HepG2 (cell line): ENCODE data around the gene AUNIP. TPM values are rescaled to one million over a fixed set of nuclear protein-coding genes. Genes with fewer than 3 reads are reported as not detected.

Source experiments
- ATAC-seq: fragments of 200-7000 bp; cut with Tn5 transposase; 3 replicates; pipeline ENCODE4 v1.9.1; 2020; ENCODE audit warnings: mild to moderate bottlenecking, moderate library complexity
- BruUV-seq: library from RNA; stranded (reverse); fragments of 400-500 nt; replicated peaks from 2 replicates; lab custom pipeline; 2021; lab: Mats Ljungman, UMichigan
- CTCF ChIA-PET: fragments of 300-600 bp; formaldehyde crosslinking; extraction: SDS; loops from one replicate; lab custom pipeline; 2021; ENCODE audit warnings: low total read pairs, inconsistent platforms, low intra/inter-chr PET ratio; lab: Yijun Ruan, JAX
- POLR2A ChIA-PET: fragments of 350-600 bp; sonication (Branson Sonifier 250); formaldehyde crosslinking; loops from one replicate; lab custom pipeline; 2020; ENCODE audit warnings: antibody characterized with exemption, inconsistent platforms; lab: Yijun Ruan, JAX
- DNase-seq: peaks from one replicate; pipeline ENCODE4 v3.0.0-alpha.2; 2015; ENCODE audit warnings: low spot score
- FAIRE-seq: peaks from 3 replicates; lab custom pipeline; 2011; peaks lifted over from hg19 to GRCh38; lab: Jason Lieb, UNC
- H2AFZ ChIP-seq: one replicate; pipeline ENCODE4 v1.6.1; 2011; ENCODE audit warnings: low read length, inconsistent platforms
- H3K27ac ChIP-seq: fragments of 300-600 bp; 3 replicates; pipeline ENCODE4 v1.8.0; 2011; ENCODE audit warnings: mixed run types, mild to moderate bottlenecking, mixed read lengths, low read length, inconsistent platforms; ENCODE audit not compliant: insufficient read depth; ENCODE audit errors: extremely low read length
- H3K27me3 ChIP-seq, 2 experiments: fragments of 200-600 bp in 1 of 2; 2 replicates in 1 of 2; 3 replicates in 1 of 2; pipeline versions ENCODE4 v1.6.0 to v1.8.0; 2011; ENCODE audit warnings: low read length in 2 of 2, mild to moderate bottlenecking in 2 of 2, moderate library complexity in 2 of 2, inconsistent platforms in 1 of 2; ENCODE audit not compliant: insufficient read depth in 2 of 2, control insufficient read depth in 1 of 2
- H3K36me3 ChIP-seq, 2 experiments: fragments of 200-600 bp in 1 of 2; replicated peaks in 1 of 2; 2 replicates in 1 of 2; 3 replicates in 1 of 2; pipeline versions ENCODE4 v1.5.1 to v1.8.0; 2011; ENCODE audit warnings: low read length in 2 of 2, inconsistent platforms in 1 of 2; ENCODE audit not compliant: insufficient read depth in 2 of 2, control insufficient read depth in 1 of 2
- H3K4me1 ChIP-seq: 2 replicates; pipeline ENCODE4 v1.5.1; 2012; ENCODE audit warnings: low read length, inconsistent platforms; ENCODE audit not compliant: insufficient read depth
- H3K4me2 ChIP-seq: 2 replicates; pipeline ENCODE4 v1.6.0; 2011; ENCODE audit warnings: low read depth, low read length, inconsistent platforms
- H3K4me3 ChIP-seq, 3 experiments: fragments of 200-600 bp in 1 of 3; sonication (generic), shearing (Covaris generic) in 1 of 3; replicated peaks in 1 of 3; 2 replicates each; pipeline ENCODE4 v1.5.1; 2011 to 2016; ENCODE audit warnings: low read length in 3 of 3, inconsistent platforms in 2 of 3, low read depth in 2 of 3, mild to moderate bottlenecking in 2 of 3, control low read depth in 1 of 3, mixed read lengths in 1 of 3; ENCODE audit not compliant: insufficient read depth in 1 of 3
- H3K79me2 ChIP-seq: one replicate; pipeline ENCODE4 v1.6.1; 2011; ENCODE audit warnings: low read length, inconsistent platforms; ENCODE audit not compliant: insufficient read depth
- H3K9ac ChIP-seq: 2 replicates; pipeline ENCODE4 v1.6.0; 2011; ENCODE audit warnings: mild to moderate bottlenecking, low read depth, low read length, inconsistent platforms; ENCODE audit not compliant: insufficient read depth
- H3K9me3 ChIP-seq: 2 replicates; pipeline ENCODE4 v1.5.1; 2012; ENCODE audit warnings: mild to moderate bottlenecking, low read length
- H4K20me1 ChIP-seq: 2 replicates; pipeline ENCODE4 v1.6.0; 2011; ENCODE audit warnings: inconsistent platforms, mild to moderate bottlenecking, low read length, moderate library complexity; ENCODE audit not compliant: insufficient read depth
- SKI ChIP-seq: fragments of 450-650 bp; IDR thresholded peaks from one replicate; pipeline ENCODE4 v1.6.1; 2018; ENCODE audit warnings: mild to moderate bottlenecking; ENCODE audit not compliant: partially characterized antibody
- ZNF224 ChIP-seq: sonication (generic); formaldehyde crosslinking; IDR thresholded peaks from 2 replicates; pipeline ENCODE4 v1.5.0; 2020; ENCODE audit warnings: mild to moderate bottlenecking, missing genetic modification reagents
- ZNF484 ChIP-seq: sonication (generic); formaldehyde crosslinking; IDR thresholded peaks from 2 replicates; pipeline ENCODE4 v1.5.1; 2020; ENCODE audit warnings: mild to moderate bottlenecking, low read depth, missing genetic modification reagents, borderline replicate concordance
- ZNF556 ChIP-seq: sonication (generic); formaldehyde crosslinking; IDR thresholded peaks from 2 replicates; pipeline ENCODE4 v1.4.0; 2020; ENCODE audit warnings: mild to moderate bottlenecking, missing genetic modification reagents, borderline replicate concordance
- ZNF850 ChIP-seq: sonication (generic); formaldehyde crosslinking; conservative IDR thresholded peaks from 2 replicates; pipeline ENCODE4 v1.9.0; 2021; ENCODE audit warnings: mild to moderate bottlenecking, missing genetic modification reagents
- WGBS: methylation state at CpG from one replicate; pipeline ENCODE4 v1.1.6; 2017; ENCODE audit warnings: low lambda C conversion rate; 5-methylcytosine and 5-hydroxymethylcytosine counted together
- in situ Hi-C: cut with HindIII; loops from 2 replicates; pipeline ENCODE4 v1.10.0; 2017; ENCODE audit warnings: low pct_unique_long_range_greater_than_20kb; ENCODE audit not compliant: extremely low pct_ligation_motif_present
- intact Hi-C: fragments of 100-400 bp; cut with micrococcal nuclease; formaldehyde crosslinking; loops from one replicate; pipeline ENCODE4 v1.10.0; 2022; ENCODE audit not compliant: unreplicated experiment
- polyA plus RNA-seq, 8 experiments: library from polyadenylated mRNA; depleted of rRNA in 3 of 8; stranded (reverse) in 7 of 8; unstranded in 1 of 8; fragments of >200 nt; fragmentation: Illumina TruSeq in 4 of 8; extraction: Trizol in 4 of 8; gene quantifications; 2 replicates each; pipeline versions ENCODE4 v1.2.1 to v1.2.3, GENCODE V29; 2011 to 2016; ENCODE audit warnings: low read depth in 4 of 8, missing spikeins in 1 of 8, mixed read lengths in 1 of 8; ENCODE audit not compliant: insufficient read depth in 1 of 8
- total RNA-seq, 5 experiments: library from RNA; depleted of rRNA; stranded (reverse); fragments of >200 nt; fragmentation: Illumina TruSeq; extraction: Trizol; gene quantifications; 2 replicates each; pipeline ENCODE4 v1.2.3, GENCODE V29; 2016; ENCODE audit warnings: low read depth in 1 of 5
- TF ChIP-seq, protein P1 (sequence below): sonication (generic); formaldehyde crosslinking; IDR thresholded peaks from 2 replicates; pipeline ENCODE4 v1.8.1; 2022; ENCODE audit warnings: mild to moderate bottlenecking, missing genetic modification reagents
- TF ChIP-seq, protein P2 (sequence below): sonication (generic); formaldehyde crosslinking; IDR thresholded peaks from 2 replicates; pipeline ENCODE4 v1.4.0; 2020; ENCODE audit warnings: missing genetic modification reagents, borderline replicate concordance
- TF ChIP-seq, protein P3 (sequence below): sonication (generic); formaldehyde crosslinking; IDR thresholded peaks from 2 replicates; pipeline ENCODE4 v1.4.0; 2020; ENCODE audit warnings: missing genetic modification reagents, borderline replicate concordance

The AUNIP gene
- total and polyA plus RNA-seq, 2 of the 13 experiments (the other 11 are each of a cell fraction or from before 2014, with no cell fraction given): 3.8 to 12.3 TPM

DNA sequence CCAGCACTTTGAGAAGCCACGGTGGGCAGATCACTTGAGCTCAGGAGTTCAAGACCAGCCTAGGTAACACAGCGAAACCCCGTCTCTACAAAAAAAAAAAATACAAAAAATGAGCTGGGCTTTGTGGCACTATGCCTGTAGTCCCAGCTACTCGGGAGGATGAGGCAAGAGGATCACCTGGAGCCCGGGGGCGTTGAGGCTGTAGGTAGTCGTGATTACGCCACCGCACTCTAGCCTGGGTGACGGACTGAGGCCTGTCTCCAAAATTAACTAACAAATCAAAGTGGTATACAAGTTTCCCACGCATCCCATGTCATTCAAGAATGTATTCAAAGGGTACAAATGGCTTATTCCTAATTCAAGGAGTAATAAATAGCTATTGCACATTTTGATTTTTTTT is 2.4 kb downstream of the AUNIP start:
- peaks cover 40% of the 10 kb centered on the region for H3K79me2 ChIP-seq
- DNase-seq: no peak
- no peak overlapping the region for H3K4me3 ChIP-seq
- 93% methylated on average over 11 of the region's 11 CpGs for WGBS
- CTCF ChIA-PET: no interaction called here
- no peaks in the 10 kb centered on the region for H3K9me3 ChIP-seq
- BruUV-seq: no TSS peak
- H3K27me3 ChIP-seq: no peaks in the 10 kb centered on the region; a peak in 1 of 5 replicates
- intact Hi-C loops (no loop called here), in situ Hi-C loops (no loop called here)
- ATAC-seq: no peak
- H4K20me1 ChIP-seq: no peaks in the 10 kb centered on the region
- peaks cover 48% of the 10 kb centered on the region for H3K4me1 ChIP-seq
- no peaks in the 10 kb centered on the region for H3K36me3 ChIP-seq
- no peak for FAIRE-seq
- TF ChIP-seq ZNF224 (CRISPR knock-in tag): no peak
- TF ChIP-seq, protein P1, sequence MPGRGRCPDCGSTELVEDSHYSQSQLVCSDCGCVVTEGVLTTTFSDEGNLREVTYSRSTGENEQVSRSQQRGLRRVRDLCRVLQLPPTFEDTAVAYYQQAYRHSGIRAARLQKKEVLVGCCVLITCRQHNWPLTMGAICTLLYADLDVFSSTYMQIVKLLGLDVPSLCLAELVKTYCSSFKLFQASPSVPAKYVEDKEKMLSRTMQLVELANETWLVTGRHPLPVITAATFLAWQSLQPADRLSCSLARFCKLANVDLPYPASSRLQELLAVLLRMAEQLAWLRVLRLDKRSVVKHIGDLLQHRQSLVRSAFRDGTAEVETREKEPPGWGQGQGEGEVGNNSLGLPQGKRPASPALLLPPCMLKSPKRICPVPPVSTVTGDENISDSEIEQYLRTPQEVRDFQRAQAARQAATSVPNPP (CRISPR knock-in tag): no peak
- TF ChIP-seq, protein P2, sequence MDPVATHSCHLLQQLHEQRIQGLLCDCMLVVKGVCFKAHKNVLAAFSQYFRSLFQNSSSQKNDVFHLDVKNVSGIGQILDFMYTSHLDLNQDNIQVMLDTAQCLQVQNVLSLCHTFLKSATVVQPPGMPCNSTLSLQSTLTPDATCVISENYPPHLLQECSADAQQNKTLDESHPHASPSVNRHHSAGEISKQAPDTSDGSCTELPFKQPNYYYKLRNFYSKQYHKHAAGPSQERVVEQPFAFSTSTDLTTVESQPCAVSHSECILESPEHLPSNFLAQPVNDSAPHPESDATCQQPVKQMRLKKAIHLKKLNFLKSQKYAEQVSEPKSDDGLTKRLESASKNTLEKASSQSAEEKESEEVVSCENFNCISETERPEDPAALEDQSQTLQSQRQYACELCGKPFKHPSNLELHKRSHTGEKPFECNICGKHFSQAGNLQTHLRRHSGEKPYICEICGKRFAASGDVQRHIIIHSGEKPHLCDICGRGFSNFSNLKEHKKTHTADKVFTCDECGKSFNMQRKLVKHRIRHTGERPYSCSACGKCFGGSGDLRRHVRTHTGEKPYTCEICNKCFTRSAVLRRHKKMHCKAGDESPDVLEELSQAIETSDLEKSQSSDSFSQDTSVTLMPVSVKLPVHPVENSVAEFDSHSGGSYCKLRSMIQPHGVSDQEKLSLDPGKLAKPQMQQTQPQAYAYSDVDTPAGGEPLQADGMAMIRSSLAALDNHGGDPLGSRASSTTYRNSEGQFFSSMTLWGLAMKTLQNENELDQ (CRISPR knock-in tag): no peak
- no peak overlapping the region for H3K27ac ChIP-seq
- H3K4me2 ChIP-seq: peak overlapping the region; percentile 18; the same call in 1 of the 2 replicates
- no peak overlapping the region for H2AFZ ChIP-seq
- POLR2A ChIA-PET: interaction anchor here (0.8 to 1.2 kb wide), 2 partner anchors 19 kb away, joined by 3 to 4 read pairs; partner anchors contain the start of gene PAQR7
- no peak overlapping the region for H3K9ac ChIP-seq

DNA sequence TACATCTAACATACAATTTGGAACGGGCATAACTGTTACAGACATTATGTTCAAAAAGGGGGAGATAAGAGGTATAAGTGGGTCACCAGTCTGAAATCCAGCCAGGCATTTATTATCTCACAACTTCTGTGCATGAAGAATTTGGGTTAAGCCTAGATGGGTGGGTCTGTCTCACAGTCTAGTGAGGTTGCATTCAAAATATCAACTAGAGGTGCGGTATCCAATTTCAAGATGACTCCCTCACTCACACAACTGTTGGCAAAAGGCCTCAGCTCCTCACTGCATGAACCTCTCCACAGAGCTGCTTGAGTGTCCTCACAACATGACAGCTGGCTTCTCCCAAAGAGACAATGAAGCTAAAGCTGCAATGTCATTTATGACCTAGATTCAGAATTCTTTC is 4.7 kb downstream of the AUNIP start:
- peaks cover 46% of the 10 kb centered on the region for H3K79me2 ChIP-seq
- intact Hi-C loops: no loop called here
- H2AFZ ChIP-seq: no peak overlapping the region
- in situ Hi-C loops: no loop called here
- no peak for DNase-seq
- no peaks in the 10 kb centered on the region; a peak in 1 of 5 replicates for H3K27me3 ChIP-seq
- CTCF ChIA-PET: no interaction called here
- H3K9me3 ChIP-seq: no peaks in the 10 kb centered on the region
- POLR2A ChIA-PET: no interaction called here
- no peaks in the 10 kb centered on the region for H4K20me1 ChIP-seq
- WGBS: 100% methylated on average over 2 of the region's 2 CpGs
- no peak overlapping the region for H3K4me3 ChIP-seq
- H3K27ac ChIP-seq: no peak overlapping the region
- FAIRE-seq: no peak
- no peaks in the 10 kb centered on the region for H3K36me3 ChIP-seq
- no peak overlapping the region for H3K9ac ChIP-seq
- BruUV-seq: no TSS peak
- no peak for ATAC-seq
- peaks cover 29% of the 10 kb centered on the region for H3K4me1 ChIP-seq
- H3K4me2 ChIP-seq: no peak overlapping the region
- TF ChIP-seq ZNF556 (no peak), SKI (no peak), ZNF484 (CRISPR knock-in tag) (no peak), ZNF850 (CRISPR knock-in tag) (no peak)
- TF ChIP-seq, protein P3, sequence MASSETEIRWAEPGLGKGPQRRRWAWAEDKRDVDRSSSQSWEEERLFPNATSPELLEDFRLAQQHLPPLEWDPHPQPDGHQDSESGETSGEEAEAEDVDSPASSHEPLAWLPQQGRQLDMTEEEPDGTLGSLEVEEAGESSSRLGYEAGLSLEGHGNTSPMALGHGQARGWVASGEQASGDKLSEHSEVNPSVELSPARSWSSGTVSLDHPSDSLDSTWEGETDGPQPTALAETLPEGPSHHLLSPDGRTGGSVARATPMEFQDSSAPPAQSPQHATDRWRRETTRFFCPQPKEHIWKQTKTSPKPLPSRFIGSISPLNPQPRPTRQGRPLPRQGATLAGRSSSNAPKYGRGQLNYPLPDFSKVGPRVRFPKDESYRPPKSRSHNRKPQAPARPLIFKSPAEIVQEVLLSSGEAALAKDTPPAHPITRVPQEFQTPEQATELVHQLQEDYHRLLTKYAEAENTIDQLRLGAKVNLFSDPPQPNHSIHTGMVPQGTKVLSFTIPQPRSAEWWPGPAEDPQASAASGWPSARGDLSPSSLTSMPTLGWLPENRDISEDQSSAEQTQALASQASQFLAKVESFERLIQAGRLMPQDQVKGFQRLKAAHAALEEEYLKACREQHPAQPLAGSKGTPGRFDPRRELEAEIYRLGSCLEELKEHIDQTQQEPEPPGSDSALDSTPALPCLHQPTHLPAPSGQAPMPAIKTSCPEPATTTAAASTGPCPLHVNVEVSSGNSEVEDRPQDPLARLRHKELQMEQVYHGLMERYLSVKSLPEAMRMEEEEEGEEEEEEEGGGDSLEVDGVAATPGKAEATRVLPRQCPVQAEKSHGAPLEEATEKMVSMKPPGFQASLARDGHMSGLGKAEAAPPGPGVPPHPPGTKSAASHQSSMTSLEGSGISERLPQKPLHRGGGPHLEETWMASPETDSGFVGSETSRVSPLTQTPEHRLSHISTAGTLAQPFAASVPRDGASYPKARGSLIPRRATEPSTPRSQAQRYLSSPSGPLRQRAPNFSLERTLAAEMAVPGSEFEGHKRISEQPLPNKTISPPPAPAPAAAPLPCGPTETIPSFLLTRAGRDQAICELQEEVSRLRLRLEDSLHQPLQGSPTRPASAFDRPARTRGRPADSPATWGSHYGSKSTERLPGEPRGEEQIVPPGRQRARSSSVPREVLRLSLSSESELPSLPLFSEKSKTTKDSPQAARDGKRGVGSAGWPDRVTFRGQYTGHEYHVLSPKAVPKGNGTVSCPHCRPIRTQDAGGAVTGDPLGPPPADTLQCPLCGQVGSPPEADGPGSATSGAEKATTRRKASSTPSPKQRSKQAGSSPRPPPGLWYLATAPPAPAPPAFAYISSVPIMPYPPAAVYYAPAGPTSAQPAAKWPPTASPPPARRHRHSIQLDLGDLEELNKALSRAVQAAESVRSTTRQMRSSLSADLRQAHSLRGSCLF (CRISPR knock-in tag): no peak
